A673 (cell line): Measurements from ENCODE around the gene IARS2. TPM values are rescaled to one million over a fixed set of nuclear protein-coding genes. Genes with fewer than 3 reads are reported as not detected.

ENCODE experiments used
- BruUV-seq: library from RNA; stranded (reverse); fragments of 400-500 nt; replicated peaks from 2 replicates; lab custom pipeline; 2021; lab: Mats Ljungman, UMichigan
- CTCF ChIA-PET: fragments of 300-600 bp; sonication (Branson Sonifier 250); formaldehyde crosslinking; loops from one replicate; lab custom pipeline; 2022; ENCODE audit warnings: antibody characterized with exemption; lab: Charles Lee
- POLR2A ChIA-PET: fragments of 300-600 bp; sonication (Branson Sonifier 250); formaldehyde crosslinking; loops from one replicate; lab custom pipeline; 2022; ENCODE audit warnings: antibody characterized with exemption; ENCODE audit not compliant: low non-redundant PET; lab: Charles Lee
- DNase-seq: peaks from one replicate; pipeline ENCODE4 v3.0.0-alpha.2; 2015; ENCODE audit warnings: low spot score
- H3K27ac ChIP-seq: fragments of 200-600 bp; sonication (generic); 2 replicates; pipeline ENCODE4 v1.5.1; 2016; ENCODE audit warnings: mixed run types, low read depth, mild to moderate bottlenecking, mixed read lengths, antibody characterized with exemption, low read length; ENCODE audit not compliant: poor library complexity, severe bottlenecking
- H3K27me3 ChIP-seq: fragments of 200-600 bp; sonication (generic); replicated peaks from 2 replicates; pipeline ENCODE4 v1.6.1; 2017; ENCODE audit warnings: mixed run types, low read depth, mild to moderate bottlenecking, mixed read lengths, antibody characterized with exemption, low read length; ENCODE audit not compliant: insufficient read depth, poor library complexity
- H3K36me3 ChIP-seq: fragments of 200-600 bp; sonication (generic); 2 replicates; pipeline ENCODE4 v1.6.1; 2016; ENCODE audit warnings: mixed run types, mild to moderate bottlenecking, mixed read lengths, antibody characterized with exemption, low read length; ENCODE audit not compliant: insufficient read depth, poor library complexity, severe bottlenecking
- H3K4me1 ChIP-seq: fragments of 200-600 bp; sonication (generic); 2 replicates; pipeline ENCODE4 v1.6.1; 2017; ENCODE audit warnings: mixed run types, mild to moderate bottlenecking, mixed read lengths, antibody characterized with exemption, low read length; ENCODE audit not compliant: insufficient read depth, poor library complexity, severe bottlenecking
- H3K4me3 ChIP-seq: fragments of 200-600 bp; sonication (generic); 2 replicates; pipeline ENCODE4 v1.5.1; 2016; ENCODE audit warnings: low read depth, mixed run types, mild to moderate bottlenecking, mixed read lengths, low read length; ENCODE audit not compliant: poor library complexity, severe bottlenecking
- H3K9me3 ChIP-seq: fragments of 200-600 bp; sonication (generic); 2 replicates; pipeline ENCODE4 v1.6.1; 2016; ENCODE audit warnings: mixed run types, low read depth, mild to moderate bottlenecking, mixed read lengths, antibody characterized with exemption, low read length; ENCODE audit not compliant: poor library complexity, severe bottlenecking
- EZH2 ChIP-seq: fragments of 200-600 bp; sonication (generic); IDR thresholded peaks from 2 replicates; pipeline ENCODE4 v1.6.1; 2017; ENCODE audit warnings: borderline replicate concordance, low read depth, mild to moderate bottlenecking, mixed read lengths, antibody characterized with exemption, low read length; ENCODE audit not compliant: poor library complexity, severe bottlenecking
- intact Hi-C: fragments of 100-400 bp; cut with micrococcal nuclease; formaldehyde crosslinking; loops from one replicate; pipeline ENCODE4 v1.10.0; 2022; ENCODE audit not compliant: unreplicated experiment
- total RNA-seq: library from RNA; stranded (reverse); gene quantifications from 2 replicates; pipeline ENCODE4 v1.2.3, GENCODE V29; 2021
- TF ChIP-seq, protein P1 (sequence below): fragments of 300-800, 200-600 bp; sonication (generic); conservative IDR thresholded peaks from 2 replicates; pipeline ENCODE4 v1.5.1; 2017; ENCODE audit warnings: low read depth, mild to moderate bottlenecking, antibody characterized with exemption, low read length, moderate library complexity, mixed read lengths

Gene IARS2
- total RNA-seq, 1 experiment from 2014 or later = 80.5 TPM

DNA sequence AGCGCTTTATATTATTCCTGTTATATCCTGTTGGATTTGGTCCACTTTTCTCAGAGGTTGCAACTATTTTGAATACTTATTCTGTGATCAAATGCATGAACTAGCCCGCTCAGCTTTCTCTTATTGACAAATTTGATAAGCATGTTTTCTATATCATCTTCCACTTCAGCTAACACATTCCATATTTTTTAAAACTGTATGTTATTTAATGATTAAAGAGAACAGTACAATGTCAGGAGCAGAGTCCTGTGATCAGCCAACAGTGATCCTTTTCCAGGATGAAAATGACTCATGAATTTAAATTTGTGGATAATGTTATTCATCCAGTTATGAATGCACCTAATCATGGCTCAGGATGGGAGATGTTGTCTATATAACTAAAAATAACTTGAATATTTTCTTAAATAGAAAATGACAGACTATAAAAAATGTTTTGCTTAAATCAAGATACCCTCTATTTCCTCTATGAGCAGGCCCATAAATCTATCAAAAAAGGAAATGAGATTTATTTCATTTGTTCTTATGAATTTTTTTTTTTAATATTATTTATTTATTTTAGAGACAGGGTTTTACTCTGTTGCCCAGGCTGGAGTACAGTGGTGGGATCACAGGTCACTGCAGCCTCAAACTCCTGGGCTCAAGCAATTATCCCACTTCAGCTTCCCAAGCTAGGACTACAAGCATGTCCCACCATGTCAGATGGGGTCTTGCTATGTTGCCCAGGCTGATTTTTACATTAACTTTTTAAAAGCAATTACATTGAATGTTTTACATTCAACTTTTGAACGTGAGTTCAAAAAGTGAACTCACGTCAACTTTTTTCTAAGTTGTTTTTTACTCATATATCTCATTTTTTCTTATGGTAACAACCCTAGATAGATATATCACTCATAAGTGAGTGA lies 16.8 kb upstream of the IARS2 start:
- Histone ChIP-seq H3K4me3 (no peak overlapping the region), H3K4me1 (no peaks in the 10 kb centered on the region), H3K27ac (no peak overlapping the region), H3K9me3 (no peaks in the 10 kb centered on the region), H3K36me3 (no peaks in the 10 kb centered on the region), H3K27me3 (no peaks in the 10 kb centered on the region)
- intact Hi-C loops = no loop called here
- DNase-seq = no peak
- CTCF ChIA-PET = no interaction called here
- POLR2A ChIA-PET = no interaction called here
- TF ChIP-seq, protein P1, sequence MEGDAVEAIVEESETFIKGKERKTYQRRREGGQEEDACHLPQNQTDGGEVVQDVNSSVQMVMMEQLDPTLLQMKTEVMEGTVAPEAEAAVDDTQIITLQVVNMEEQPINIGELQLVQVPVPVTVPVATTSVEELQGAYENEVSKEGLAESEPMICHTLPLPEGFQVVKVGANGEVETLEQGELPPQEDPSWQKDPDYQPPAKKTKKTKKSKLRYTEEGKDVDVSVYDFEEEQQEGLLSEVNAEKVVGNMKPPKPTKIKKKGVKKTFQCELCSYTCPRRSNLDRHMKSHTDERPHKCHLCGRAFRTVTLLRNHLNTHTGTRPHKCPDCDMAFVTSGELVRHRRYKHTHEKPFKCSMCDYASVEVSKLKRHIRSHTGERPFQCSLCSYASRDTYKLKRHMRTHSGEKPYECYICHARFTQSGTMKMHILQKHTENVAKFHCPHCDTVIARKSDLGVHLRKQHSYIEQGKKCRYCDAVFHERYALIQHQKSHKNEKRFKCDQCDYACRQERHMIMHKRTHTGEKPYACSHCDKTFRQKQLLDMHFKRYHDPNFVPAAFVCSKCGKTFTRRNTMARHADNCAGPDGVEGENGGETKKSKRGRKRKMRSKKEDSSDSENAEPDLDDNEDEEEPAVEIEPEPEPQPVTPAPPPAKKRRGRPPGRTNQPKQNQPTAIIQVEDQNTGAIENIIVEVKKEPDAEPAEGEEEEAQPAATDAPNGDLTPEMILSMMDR = no peak
- BruUV-seq = no TSS peak

DNA sequence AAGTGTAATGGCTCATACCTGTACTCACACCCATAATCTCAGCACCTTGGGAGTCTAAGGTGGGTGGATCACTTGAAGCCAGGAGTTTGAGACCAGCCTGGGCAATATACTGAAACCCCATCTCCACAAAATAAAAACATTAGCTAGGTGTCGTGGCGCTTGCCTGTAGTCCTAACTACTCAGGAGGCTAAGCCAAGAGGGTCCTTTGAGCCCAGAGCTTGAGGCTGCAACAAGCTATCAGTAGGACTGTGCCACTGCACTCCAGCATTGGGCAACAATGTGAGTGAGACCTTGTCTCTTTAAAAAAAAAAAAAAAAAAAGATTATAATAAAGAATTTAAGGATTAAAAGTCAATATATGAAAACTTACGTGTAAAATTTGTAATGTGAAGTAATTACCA lies 16.0 kb upstream of the IARS2 start:
- CTCF ChIA-PET = no interaction called here
- no peaks in the 10 kb centered on the region for H3K27me3 ChIP-seq
- intact Hi-C loops = no loop called here
- H3K4me3 ChIP-seq = no peak overlapping the region
- POLR2A ChIA-PET = no interaction called here
- no peaks in the 10 kb centered on the region for H3K4me1 ChIP-seq
- no peaks in the 10 kb centered on the region for H3K36me3 ChIP-seq
- DNase-seq = no peak
- no peaks in the 10 kb centered on the region for H3K9me3 ChIP-seq
- no TSS peak for BruUV-seq
- no peak overlapping the region for H3K27ac ChIP-seq
- no peak for TF ChIP-seq EZH2
- TF ChIP-seq, protein P1 = no peak

DNA sequence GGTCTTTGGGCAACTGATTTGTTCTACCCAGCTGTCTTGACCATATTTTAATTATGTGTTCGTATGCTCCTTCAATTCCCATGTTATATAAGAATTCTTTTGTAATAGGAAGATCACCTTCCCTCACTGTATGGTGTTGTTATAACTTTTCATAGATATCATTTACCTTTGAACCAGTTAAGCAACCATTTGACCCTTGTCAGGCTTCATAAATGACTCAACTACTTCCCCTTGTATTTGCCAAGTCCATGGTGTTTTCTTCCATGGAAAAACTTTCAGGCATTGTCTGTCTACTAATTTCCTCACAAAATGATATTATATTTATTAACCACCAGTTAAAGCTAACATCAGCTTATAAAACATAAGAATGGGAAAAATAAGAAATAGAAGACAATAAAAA lies 9.5 kb upstream of the IARS2 start:
- H3K9me3 ChIP-seq = no peaks in the 10 kb centered on the region
- H3K36me3 ChIP-seq = no peaks in the 10 kb centered on the region
- H3K27ac ChIP-seq = no peak overlapping the region
- no peak overlapping the region for H3K4me3 ChIP-seq
- H3K4me1 ChIP-seq = no peaks in the 10 kb centered on the region
- DNase-seq = no peak
- no peak for TF ChIP-seq EZH2
- TF ChIP-seq, protein P1 = no peak
- ChIA-PET CTCF (no interaction called here), POLR2A (no interaction called here)
- no peaks in the 10 kb centered on the region for H3K27me3 ChIP-seq
- intact Hi-C loops = no loop called here
- BruUV-seq = no TSS peak
